ENCODE results near the gene MYL12A. TPM values are rescaled to one million over a fixed set of nuclear protein-coding genes. Genes with fewer than 3 reads are reported as not detected.
"Not testable (repeated sequence)": the region's sequence is repeated elsewhere in the genome, so short reads cannot be mapped to it uniquely, and the experiment has no call there.

Gene MYL12A
- total RNA-seq, 1 experiment from 2014 or later: 230 TPM

DNA sequence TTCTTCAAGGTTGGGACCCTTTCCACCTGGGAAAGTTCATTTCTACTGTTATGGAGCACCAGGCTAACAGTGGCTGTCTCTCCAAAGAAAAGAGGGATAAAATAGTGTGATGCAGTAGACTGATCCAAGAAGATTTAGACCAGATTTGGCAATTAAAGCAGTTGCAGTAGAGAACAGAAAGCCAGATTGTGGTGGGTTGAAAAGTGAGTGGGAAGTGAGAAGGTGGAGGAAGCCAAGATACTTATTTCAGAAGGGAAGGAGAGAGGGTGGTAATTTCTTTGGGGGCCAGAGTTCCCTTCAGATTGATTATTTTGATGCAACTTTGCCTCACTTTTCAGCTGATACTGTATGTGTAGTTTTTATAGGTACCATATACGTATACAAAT, 22.3 kb downstream of the MYL12A start:
- no peak for TF ChIP-seq SMAD3 (CRISPR knock-in tag; IDR thresholded peaks at IDR 0.05; ENCODE audit: borderline replicate concordance)
- ChIA-PET POLR2A (no interaction called here), CTCF (interaction anchor here (0.9 kb wide), 1 partner anchor 397 kb away, joined by 3 read pairs; no protein-coding TSS in a partner anchor)
- ATAC-seq (no peak), DNase-seq (ENCODE audit: low spot score) (no peak)
- H3K27me3 Mint-ChIP-seq (ENCODE audit: low read depth): no peaks in the 10 kb centered on the region
- H3K27ac Mint-ChIP-seq: peak overlapping the region; percentile 35; the same call in 1 of the 2 replicates
- peaks cover 15% of the 10 kb centered on the region for H3K36me3 Mint-ChIP-seq
- H3K4me3 Mint-ChIP-seq: no peak overlapping the region
- peaks cover 35% of the 10 kb centered on the region for H3K4me1 Mint-ChIP-seq
- no peaks in the 10 kb centered on the region for H3K9me3 Mint-ChIP-seq

GRCh38 chr18:3273042-3273441, 25.4 kb downstream of the MYL12A start:
- POLR2A ChIA-PET: no interaction called here
- peaks cover 28% of the 10 kb centered on the region for H3K4me1 Mint-ChIP-seq
- TF ChIP-seq ZNF425 (CRISPR knock-in tag; conservative IDR thresholded peaks at IDR 0.05) (no peak), ETV6 (CRISPR knock-in tag; IDR thresholded peaks at IDR 0.05) (no peak), ZNF396 (CRISPR knock-in tag; IDR thresholded peaks at IDR 0.05; ENCODE audit: borderline replicate concordance) (no peak), ZMAT4 (CRISPR knock-in tag; IDR thresholded peaks at IDR 0.05) (no peak), ATF1 (CRISPR knock-in tag; IDR thresholded peaks at IDR 0.05) (no peak), CREM (CRISPR knock-in tag; IDR thresholded peaks at IDR 0.05) (no peak), GTF2I (CRISPR knock-in tag; conservative IDR thresholded peaks at IDR 0.05) (no peak), ZNF423 (CRISPR knock-in tag; IDR thresholded peaks at IDR 0.05) (no peak), ZNF219 (CRISPR knock-in tag; IDR thresholded peaks at IDR 0.05; ENCODE audit: borderline replicate concordance) (no peak), CBFB (CRISPR knock-in tag; IDR thresholded peaks at IDR 0.05; ENCODE audit: low read depth) (no peak), TP53 (CRISPR knock-in tag; IDR thresholded peaks at IDR 0.05) (no peak), ZNF532 (CRISPR knock-in tag; IDR thresholded peaks at IDR 0.05; ENCODE audit: borderline replicate concordance) (no peak)
- TF ChIP-seq, protein P1, sequence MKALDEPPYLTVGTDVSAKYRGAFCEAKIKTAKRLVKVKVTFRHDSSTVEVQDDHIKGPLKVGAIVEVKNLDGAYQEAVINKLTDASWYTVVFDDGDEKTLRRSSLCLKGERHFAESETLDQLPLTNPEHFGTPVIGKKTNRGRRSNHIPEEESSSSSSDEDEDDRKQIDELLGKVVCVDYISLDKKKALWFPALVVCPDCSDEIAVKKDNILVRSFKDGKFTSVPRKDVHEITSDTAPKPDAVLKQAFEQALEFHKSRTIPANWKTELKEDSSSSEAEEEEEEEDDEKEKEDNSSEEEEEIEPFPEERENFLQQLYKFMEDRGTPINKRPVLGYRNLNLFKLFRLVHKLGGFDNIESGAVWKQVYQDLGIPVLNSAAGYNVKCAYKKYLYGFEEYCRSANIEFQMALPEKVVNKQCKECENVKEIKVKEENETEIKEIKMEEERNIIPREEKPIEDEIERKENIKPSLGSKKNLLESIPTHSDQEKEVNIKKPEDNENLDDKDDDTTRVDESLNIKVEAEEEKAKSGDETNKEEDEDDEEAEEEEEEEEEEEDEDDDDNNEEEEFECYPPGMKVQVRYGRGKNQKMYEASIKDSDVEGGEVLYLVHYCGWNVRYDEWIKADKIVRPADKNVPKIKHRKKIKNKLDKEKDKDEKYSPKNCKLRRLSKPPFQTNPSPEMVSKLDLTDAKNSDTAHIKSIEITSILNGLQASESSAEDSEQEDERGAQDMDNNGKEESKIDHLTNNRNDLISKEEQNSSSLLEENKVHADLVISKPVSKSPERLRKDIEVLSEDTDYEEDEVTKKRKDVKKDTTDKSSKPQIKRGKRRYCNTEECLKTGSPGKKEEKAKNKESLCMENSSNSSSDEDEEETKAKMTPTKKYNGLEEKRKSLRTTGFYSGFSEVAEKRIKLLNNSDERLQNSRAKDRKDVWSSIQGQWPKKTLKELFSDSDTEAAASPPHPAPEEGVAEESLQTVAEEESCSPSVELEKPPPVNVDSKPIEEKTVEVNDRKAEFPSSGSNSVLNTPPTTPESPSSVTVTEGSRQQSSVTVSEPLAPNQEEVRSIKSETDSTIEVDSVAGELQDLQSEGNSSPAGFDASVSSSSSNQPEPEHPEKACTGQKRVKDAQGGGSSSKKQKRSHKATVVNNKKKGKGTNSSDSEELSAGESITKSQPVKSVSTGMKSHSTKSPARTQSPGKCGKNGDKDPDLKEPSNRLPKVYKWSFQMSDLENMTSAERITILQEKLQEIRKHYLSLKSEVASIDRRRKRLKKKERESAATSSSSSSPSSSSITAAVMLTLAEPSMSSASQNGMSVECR (CRISPR knock-in tag; IDR thresholded peaks at IDR 0.05; ENCODE audit: borderline replicate concordance): no peak
- TF ChIP-seq, protein P2, sequence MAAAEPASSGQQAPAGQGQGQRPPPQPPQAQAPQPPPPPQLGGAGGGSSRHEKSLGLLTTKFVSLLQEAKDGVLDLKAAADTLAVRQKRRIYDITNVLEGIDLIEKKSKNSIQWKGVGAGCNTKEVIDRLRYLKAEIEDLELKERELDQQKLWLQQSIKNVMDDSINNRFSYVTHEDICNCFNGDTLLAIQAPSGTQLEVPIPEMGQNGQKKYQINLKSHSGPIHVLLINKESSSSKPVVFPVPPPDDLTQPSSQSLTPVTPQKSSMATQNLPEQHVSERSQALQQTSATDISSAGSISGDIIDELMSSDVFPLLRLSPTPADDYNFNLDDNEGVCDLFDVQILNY (CRISPR knock-in tag; IDR thresholded peaks at IDR 0.05): no peak
- TF ChIP-seq, protein P3, sequence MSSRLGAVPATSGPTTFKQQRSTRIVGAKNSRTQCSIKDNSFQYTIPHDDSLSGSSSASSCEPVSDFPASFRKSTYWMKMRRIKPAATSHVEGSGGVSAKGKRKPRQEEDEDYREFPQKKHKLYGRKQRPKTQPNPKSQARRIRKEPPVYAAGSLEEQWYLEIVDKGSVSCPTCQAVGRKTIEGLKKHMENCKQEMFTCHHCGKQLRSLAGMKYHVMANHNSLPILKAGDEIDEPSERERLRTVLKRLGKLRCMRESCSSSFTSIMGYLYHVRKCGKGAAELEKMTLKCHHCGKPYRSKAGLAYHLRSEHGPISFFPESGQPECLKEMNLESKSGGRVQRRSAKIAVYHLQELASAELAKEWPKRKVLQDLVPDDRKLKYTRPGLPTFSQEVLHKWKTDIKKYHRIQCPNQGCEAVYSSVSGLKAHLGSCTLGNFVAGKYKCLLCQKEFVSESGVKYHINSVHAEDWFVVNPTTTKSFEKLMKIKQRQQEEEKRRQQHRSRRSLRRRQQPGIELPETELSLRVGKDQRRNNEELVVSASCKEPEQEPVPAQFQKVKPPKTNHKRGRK (CRISPR knock-in tag; IDR thresholded peaks at IDR 0.05; ENCODE audit: borderline replicate concordance): no peak
- CTCF ChIA-PET: no interaction called here
- no peaks in the 10 kb centered on the region for H3K27me3 Mint-ChIP-seq (ENCODE audit: low read depth)
- DNase-seq (ENCODE audit: low spot score) (no peak), ATAC-seq (no peak)
- H3K36me3 Mint-ChIP-seq: peaks cover 33% of the 10 kb centered on the region
- no peak overlapping the region for H3K4me3 Mint-ChIP-seq
- H3K9me3 Mint-ChIP-seq: no peaks in the 10 kb centered on the region
- no peak overlapping the region for H3K27ac Mint-ChIP-seq

DNA sequence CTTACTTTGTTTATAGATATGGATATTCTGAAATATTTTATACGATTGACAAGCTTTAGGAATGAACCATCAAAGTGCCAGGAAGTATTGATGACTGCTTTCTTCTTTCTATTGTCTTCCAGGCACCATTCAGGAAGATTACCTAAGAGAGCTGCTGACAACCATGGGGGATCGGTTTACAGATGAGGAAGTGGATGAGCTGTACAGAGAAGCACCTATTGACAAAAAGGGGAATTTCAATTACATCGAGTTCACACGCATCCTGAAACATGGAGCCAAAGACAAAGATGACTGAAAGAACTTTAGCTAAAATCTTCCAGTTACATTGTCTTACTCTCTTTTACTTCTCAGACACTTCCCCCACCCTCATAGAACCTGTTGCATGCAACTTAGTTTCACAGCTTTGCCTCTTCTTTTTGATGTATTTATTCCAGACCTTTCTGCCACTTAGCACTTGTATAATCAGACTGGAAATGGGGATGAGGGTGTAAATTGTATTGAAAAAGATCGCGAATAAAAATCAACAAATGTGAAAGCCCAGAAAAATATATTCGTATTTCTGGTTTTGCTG, 30.1 kb downstream of the MYL12A start:
- H3K4me3 Mint-ChIP-seq; ATAC-seq; DNase-seq (ENCODE audit: low spot score); H3K9me3 Mint-ChIP-seq; H3K27me3 Mint-ChIP-seq (ENCODE audit: low read depth): not testable (repeated sequence)
- peak overlapping the region; percentile 62; the same call in 1 of the 2 replicates for H3K27ac Mint-ChIP-seq
- H3K4me1 Mint-ChIP-seq: peaks cover 37% of the 10 kb centered on the region
- CTCF ChIA-PET: interaction anchor here (1.2 to 3.5 kb wide), 2 partner anchors 388 to 425 kb away, joined by 5 to 36 read pairs; no protein-coding TSS in a partner anchor
- peaks cover 33% of the 10 kb centered on the region for H3K36me3 Mint-ChIP-seq
- POLR2A ChIA-PET: interaction anchor here (1.2 kb wide), 1 partner anchor 20 kb away, joined by 3 read pairs; no protein-coding TSS in a partner anchor
